RPMI8226 (cell line): Measurements from ENCODE around the gene GNA12.

ENCODE experiments used
- DNase-seq: peaks from one replicate; pipeline ENCODE4 v3.0.0-alpha.2; 2015

Gene GNA12

DNA sequence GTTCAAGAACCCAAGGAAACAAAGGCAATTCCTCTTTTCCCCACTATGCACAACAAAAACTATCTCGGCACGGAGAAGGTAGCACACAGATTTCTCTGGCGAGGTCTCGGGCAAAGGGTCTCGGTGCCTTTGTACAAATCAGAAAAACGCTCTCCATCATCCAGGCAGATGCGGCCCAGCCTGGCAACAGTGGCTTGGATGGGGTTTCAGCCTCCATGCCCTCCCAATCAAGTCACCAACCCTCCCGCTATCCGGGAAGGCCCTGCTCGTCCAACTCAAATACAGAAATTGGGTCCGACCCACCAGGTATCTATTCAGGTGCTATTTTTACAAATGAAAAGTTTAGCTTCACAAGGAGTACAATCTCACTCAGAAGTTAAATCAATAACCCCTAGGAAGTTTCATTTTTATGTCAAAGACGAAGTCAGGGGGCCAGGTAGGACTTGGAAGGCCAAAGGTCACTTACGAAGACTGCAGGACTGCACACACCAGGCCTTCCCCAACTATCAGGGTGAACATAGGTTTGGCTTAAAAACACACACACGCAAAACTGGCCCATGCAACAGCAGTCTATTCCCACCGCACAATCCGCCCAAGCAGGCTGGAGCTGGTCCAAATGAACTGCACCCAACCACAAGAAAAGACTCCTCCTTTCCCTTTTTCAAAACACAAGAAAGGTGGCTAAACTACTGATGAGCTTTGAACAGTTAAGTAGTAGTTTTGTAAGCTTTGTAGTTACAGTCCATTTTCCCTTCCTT is 43.0 kb downstream of the GNA12 start:
- DNase-seq = no peak

DNA sequence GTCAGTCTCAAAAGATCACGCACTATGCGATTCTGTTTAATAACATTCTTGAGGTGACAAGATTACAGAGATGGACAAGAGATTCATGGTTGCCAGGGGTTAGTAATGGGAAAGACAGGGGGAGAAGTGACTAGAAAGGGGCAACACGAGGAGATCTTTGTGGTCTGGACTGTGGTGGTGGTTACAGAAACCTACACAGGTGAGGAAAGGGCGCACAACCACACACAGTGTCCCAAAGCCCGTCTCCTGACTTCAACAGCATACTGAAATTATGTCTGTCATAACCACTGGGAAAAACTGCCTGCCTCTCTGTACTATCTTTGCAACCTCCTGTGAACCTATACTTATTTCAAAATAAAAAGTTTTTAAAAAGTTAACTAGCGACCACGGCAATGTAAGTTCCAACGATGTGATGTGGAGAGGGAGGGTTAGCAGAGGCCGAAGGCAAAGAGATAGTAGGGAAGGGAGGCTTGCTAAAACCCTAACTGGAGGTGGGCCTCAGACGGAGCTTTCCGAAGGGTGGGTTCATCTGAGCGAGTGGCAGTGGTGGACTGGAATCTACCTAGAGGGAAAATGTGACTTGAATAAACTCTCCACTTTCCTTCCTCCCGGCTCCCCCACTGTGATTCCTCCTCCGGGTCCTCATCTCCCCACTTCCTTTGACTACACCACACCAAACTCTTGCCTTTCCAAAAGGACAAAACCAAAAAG is 43.7 kb downstream of the GNA12 start:
- no peak for DNase-seq

DNA sequence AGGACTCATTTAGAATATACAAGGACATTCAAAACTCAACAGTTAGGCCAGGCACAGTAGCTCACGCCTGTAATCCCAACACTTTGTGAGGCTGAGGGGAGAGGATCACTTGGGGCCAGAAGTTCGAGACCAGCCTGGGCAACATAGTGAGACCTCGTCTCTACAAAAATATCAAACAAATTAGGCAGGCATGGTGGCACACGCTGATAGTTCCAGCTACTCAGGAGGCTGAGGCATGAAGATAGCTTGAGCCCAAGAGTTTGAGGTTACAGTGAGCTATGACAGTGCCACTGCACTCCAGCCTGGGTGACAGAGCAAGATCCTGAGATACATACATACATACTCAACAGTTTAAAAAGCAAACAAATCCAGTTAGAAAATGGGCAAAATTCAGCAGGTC is 44.9 kb downstream of the GNA12 start:
- DNase-seq = no peak

DNA sequence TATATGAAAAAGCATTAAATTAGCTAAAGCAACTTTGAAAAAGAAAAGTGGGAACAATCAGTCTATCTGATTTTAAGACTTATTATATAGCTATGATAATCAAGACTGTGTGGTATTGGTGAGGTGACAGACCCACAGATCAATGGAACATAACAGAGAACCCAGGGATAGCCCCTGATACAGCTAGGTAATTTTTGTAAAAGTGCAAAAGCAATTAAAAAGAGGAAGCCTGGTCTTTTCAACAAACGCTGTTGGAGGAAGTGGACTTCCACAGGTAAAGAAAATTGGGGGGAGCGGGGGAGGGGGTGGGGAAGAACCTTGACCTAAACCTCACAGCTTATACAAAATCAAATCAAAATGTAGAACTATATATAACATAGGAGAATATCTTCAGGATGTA is 45.4 kb downstream of the GNA12 start:
- DNase-seq = no peak

- no peak for DNase-seq
Measured at GRCh38 chr7:2796358-2797352, 47.5 kb downstream of the GNA12 start.

GRCh38 chr7:2795906-2796305 is 48.2 kb downstream of the GNA12 start:
- DNase-seq = no peak

DNA sequence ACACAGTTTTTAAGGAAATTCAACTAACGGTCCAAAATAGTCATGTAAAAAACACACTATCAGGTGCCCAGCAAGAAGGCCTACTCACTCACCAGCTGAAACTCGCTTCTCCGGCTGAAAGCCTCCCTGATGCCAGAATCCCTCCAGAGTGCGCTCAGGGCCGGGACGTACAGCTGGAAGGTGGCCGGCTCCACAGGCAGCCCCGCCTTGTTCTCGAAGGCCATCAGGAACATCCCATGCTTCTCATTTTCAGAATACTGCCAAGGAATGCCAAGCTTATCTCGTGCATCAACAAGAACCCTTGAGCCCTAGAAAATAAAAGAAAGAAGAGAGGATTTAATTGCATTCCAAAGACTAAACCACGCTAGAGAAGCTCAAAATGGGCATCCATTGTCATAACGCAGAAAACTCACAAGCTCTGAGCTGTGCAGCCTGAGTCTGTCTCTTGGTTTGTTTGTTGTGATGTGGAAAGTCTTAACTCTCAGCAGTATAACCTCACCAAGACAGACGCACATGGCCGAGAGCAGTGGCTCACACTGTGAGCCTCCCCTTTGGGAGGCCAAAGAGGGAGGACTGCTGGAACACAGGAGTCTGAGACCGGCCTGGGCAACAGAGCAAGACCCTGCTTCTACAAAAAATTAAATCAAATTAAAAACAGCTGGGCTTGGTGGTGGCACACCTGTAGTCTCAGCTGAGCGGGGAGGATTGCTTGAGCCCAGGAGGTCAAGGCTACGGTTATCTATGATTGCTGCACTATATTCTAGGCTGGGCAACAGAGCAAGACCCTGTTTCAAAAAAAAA is 49.1 kb downstream of the GNA12 start:
- DNase-seq = no peak

DNA sequence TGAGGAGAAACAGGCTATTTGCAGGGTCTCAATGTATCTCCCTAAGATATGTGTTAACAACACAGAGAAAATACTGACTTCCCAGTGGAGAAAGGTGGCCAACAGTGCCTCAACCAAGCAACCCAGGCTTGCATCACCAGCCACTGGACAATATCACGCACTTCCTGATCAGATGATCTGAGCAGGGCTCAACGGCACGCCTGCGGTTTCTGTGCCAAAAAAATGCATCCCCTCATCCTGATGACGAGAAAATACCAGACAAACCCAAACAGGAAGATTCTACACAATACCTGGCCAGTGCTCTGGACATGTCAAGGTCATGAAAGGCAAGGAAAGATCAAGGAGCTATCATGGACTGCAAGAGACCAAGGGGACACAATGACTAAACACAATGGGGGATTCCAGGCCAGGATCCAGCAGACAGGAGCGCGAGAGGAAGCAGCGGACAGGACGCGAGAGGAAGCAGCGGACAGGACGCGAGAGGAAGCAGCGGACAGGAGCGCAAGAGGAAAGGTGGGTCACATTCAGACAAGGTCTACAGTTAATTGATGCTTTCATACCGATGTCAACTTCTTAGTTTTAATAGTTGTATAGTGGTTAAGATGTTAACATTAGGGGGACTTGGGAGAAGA is 51.1 kb downstream of the GNA12 start:
- no peak for DNase-seq

DNA sequence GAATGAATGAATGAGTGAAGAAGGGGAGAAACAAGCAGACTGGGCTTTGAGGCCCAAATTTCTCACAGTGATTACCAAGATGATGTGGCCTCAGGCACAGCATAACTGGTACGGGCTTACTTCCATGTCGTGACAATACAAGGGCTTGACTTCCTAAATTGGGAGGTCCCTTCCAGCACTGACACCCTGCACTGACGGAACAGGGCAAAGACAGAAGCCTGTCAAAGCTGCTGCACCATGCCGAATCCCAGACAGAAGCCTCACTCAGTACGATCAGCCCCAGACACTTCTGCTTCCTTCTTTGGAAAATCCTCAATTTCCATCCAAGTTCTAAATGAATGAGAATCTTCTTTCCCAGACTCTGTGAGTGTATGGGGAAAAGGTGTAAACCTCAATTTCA is 51.9 kb downstream of the GNA12 start:
- no peak for DNase-seq

GRCh38 chr7:2791390-2791789 is 52.7 kb downstream of the GNA12 start:
- DNase-seq = no peak

DNA sequence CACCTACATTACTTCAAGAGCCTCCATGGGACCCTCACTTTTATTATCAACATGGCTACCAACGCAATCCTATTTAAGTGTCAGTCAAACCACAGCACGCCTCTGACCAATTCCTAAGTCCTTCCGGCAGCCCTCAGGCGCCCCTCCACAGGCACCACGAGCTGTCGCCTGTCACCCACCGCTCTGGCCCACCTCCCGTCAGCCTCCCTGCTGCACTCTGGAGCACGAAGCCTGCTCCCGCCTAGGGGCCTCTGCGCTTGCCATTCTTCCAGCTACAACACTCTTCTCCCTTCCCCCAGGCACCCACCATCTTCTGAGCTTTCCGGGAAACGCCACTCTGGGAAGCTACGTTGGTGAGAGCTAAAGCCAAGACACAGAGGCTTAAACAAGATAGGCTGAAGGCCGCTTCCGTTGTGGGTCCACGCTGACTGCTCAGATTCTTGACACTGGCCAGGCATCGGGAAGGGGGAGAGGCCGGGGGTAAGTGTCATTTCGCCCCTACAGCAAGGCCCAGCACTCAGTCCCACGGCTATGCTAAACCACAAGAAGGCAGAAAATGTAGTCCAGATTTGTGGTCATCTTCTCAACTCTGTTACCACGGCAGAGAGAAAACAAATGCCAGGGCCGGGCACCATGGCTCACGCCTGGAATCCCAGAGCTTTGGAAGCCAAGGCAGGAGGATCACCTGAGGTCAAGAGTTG is 56.7 kb downstream of the GNA12 start:
- DNase-seq = no peak

- DNase-seq = no peak
Measured at GRCh38 chr7:2786607-2787116, 57.4 kb downstream of the GNA12 start.

- DNase-seq = no peak
Measured at GRCh38 chr7:2785071-2785500, 59.0 kb downstream of the GNA12 start.

GRCh38 chr7:2782565-2782964 is 61.5 kb downstream of the GNA12 start:
- DNase-seq = no peak

GRCh38 chr7:2782121-2782520 is 62.0 kb downstream of the GNA12 start:
- DNase-seq = no peak

- no peak for DNase-seq
Measured at GRCh38 chr7:2781636-2782035, 62.5 kb downstream of the GNA12 start.

- no peak for DNase-seq
Measured at GRCh38 chr7:2779051-2779450, 65.1 kb downstream of the GNA12 start.

DNA sequence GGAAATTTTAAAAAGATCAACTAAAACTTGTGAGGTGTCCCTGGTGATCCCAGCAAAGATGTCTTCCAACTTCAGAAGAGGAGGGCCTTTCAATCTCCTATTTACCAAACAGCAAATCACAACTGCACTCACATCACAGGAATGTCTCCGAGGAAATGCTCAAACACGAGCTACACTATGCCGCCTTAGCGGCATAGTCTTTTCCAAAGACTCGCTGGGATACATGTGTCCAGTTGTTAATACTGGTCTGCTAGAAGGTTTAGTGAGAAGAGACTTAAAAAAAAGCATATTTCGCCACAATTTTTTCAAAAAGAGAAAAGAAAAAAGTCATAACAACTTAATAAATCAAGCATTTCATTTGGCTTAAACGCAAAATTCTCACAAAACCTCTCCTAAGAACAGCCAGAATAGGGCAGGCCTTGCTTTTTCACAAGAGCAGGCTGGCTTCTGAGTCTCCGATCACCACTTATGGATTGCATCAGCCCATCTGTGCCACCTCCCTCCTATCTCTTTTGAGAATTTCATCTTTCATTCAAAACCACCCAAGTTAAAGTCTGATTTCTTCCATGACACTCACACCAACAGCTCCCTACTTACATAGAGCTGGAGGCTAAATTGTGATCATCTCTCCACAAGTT is 66.1 kb downstream of the GNA12 start:
- DNase-seq = no peak

- DNase-seq = no peak
Measured at GRCh38 chr7:2776401-2776800, 67.7 kb downstream of the GNA12 start.

GRCh38 chr7:2775785-2776184 is 68.3 kb downstream of the GNA12 start:
- no peak for DNase-seq

- DNase-seq = no peak
Measured at GRCh38 chr7:2775376-2775775, 68.7 kb downstream of the GNA12 start.
